Chondrocyte (in vitro differentiated cells): ENCODE data around the gene C4orf46. TPM values are rescaled to one million over a fixed set of nuclear protein-coding genes. Genes with fewer than 3 reads are reported as not detected.

ENCODE experiments used
- DNase-seq: peaks from one replicate; pipeline ENCODE4 v3.0.0; 2021; ENCODE audit warnings: mixed read lengths, low spot score
- H3K27ac Mint-ChIP-seq: one replicate; pipeline ENCODE4 v1.8.0; 2021; ENCODE audit warnings: mild to moderate bottlenecking, moderate library complexity, mixed read lengths; ENCODE audit not compliant: unreplicated experiment
- H3K27me3 Mint-ChIP-seq: 2 replicates; pipeline ENCODE4 v1.8.0; 2021; ENCODE audit warnings: low read depth, mixed read lengths
- H3K36me3 Mint-ChIP-seq: 2 replicates; pipeline ENCODE4 v1.8.0; 2021; ENCODE audit warnings: low read depth, mixed read lengths
- H3K4me1 Mint-ChIP-seq: 2 replicates; pipeline ENCODE4 v1.8.0; 2021; ENCODE audit warnings: low read depth, mild to moderate bottlenecking, mixed read lengths
- H3K4me3 Mint-ChIP-seq: one replicate; pipeline ENCODE4 v1.8.0; 2021; ENCODE audit warnings: mild to moderate bottlenecking, moderate library complexity, mixed read lengths; ENCODE audit not compliant: unreplicated experiment
- H3K9me3 Mint-ChIP-seq: 2 replicates; pipeline ENCODE4 v1.8.0; 2021; ENCODE audit warnings: low read depth, mixed read lengths
- total RNA-seq: library from RNA; stranded (reverse); gene quantifications from 3 replicates; pipeline ENCODE4 v1.2.1, GENCODE V29; 2021
- TF ChIP-seq, protein P1 (sequence below): fragments of 200-600 bp; sonication (generic); IDR thresholded peaks from 2 replicates; pipeline ENCODE4 v1.5.0; 2021; ENCODE audit warnings: antibody characterized with exemption, mild to moderate bottlenecking, moderate library complexity

The C4orf46 gene
- total RNA-seq, 1 donor from 2014 or later: 7.5 TPM

DNA sequence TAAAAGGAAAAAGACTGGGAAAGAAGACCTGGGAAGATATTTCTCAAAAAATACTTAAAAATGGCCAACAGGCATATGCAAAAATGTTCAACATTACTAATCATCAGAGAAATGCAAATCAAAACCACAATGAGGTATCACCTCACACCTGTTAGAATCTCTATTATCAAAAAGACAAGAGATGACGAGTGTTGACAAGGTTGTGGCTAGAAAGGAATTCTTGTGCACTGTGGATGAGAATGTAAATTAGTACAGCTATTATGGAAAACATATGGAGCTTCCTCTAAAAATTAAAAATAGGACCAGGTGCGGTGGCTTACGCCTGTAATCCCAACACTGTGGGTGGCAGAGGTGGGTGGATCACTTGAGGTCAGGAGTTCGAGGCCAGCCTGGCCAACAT is 50.0 kb downstream of the C4orf46 start:
- Mint-ChIP-seq H3K4me3 (no peak overlapping the region), H3K27me3 (peaks cover 16% of the 10 kb centered on the region), H3K9me3 (no peaks in the 10 kb centered on the region), H3K4me1 (peaks cover 12% of the 10 kb centered on the region), H3K27ac (no peak overlapping the region), H3K36me3 (no peaks in the 10 kb centered on the region)
- TF ChIP-seq, protein P1, sequence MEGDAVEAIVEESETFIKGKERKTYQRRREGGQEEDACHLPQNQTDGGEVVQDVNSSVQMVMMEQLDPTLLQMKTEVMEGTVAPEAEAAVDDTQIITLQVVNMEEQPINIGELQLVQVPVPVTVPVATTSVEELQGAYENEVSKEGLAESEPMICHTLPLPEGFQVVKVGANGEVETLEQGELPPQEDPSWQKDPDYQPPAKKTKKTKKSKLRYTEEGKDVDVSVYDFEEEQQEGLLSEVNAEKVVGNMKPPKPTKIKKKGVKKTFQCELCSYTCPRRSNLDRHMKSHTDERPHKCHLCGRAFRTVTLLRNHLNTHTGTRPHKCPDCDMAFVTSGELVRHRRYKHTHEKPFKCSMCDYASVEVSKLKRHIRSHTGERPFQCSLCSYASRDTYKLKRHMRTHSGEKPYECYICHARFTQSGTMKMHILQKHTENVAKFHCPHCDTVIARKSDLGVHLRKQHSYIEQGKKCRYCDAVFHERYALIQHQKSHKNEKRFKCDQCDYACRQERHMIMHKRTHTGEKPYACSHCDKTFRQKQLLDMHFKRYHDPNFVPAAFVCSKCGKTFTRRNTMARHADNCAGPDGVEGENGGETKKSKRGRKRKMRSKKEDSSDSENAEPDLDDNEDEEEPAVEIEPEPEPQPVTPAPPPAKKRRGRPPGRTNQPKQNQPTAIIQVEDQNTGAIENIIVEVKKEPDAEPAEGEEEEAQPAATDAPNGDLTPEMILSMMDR: no peak
- DNase-seq: no peak

DNA sequence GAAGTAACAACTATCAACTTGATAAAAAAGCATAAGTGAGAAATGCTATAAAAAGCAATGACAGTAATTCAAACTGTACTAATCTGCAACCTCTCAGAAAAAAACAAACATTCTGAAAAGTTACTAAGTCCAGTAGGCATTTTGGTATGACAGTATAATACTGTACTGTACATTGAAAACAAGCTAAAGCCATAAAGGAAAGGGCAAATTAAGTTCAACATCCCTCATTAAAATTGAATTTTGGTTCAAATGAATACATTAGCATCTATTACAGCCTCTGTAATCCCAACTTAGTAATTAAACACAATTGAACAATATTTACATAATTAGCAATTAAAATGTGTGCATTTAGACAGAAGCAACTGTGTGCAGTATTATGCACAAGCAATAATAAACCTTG is 53.7 kb downstream of the C4orf46 start:
- Mint-ChIP-seq H3K36me3 (no peaks in the 10 kb centered on the region), H3K4me1 (no peaks in the 10 kb centered on the region), H3K4me3 (no peak overlapping the region), H3K27me3 (peaks cover 21% of the 10 kb centered on the region), H3K9me3 (peaks cover 15% of the 10 kb centered on the region), H3K27ac (no peak overlapping the region)
- no peak for DNase-seq
- TF ChIP-seq, protein P1: no peak

Other genes starting within 250 kb of the C4orf46 start
- gene RXFP1, start 150.0 kb downstream of the C4orf46 start, total RNA-seq: not detected in 3 replicates
- 17.6 to 24.0 TPM (median 23.0 TPM) in 3 replicates for gene ETFDH, start 409 bp upstream of the C4orf46 start, total RNA-seq
- gene PPID, start 51.5 kb upstream of the C4orf46 start, total RNA-seq: 19.0 to 20.8 TPM (median 20.0 TPM) in 3 replicates
- gene FNIP2, start 97.1 kb upstream of the C4orf46 start, total RNA-seq: 20.7 to 33.7 TPM (median 32.1 TPM) in 3 replicates